ENCODE data around the gene PTGER1. TPM values are rescaled to one million over a fixed set of nuclear protein-coding genes. Genes with fewer than 3 reads are reported as not detected.

The PTGER1 gene
- total and polyA plus RNA-seq, 2 of the 8 experiments (the other 6 are each of a cell fraction or from before 2014, with no cell fraction given): 0.20 to 0.41 TPM

DNA sequence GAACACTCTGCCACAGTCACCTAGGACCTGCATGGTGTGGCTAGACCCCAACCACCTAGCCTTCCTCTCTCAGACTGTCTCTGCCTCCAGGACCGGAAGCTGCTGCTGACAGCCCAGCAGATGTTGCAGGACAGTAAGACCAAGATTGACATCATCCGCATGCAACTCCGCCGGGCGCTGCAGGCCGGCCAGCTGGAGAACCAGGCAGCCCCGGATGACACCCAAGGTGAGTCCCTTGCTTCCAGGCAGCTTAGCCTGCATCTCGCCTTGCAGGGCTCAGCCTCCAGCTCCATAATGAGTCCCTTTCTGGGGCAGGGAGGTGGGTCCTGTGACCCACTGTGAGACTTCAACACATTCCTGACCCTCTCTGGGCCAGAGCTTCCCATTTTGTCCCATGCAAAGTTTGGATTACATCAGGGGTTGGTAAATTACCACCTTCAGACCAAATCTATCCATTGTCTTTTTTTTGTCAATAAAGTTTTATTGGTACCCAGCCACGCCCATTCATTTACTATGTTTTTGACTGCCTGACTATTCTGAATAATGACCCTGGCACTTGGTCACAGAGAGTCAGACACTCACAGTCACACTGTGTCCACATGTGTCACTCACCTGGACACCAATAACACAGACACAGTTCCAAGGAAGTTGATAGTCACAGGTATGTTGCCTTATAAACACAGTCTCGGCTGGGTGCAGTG is 28.7 kb downstream of the PTGER1 start:
- Histone ChIP-seq H2BK20ac (ENCODE audit: low read length) (no peak overlapping the region), H3K36me3 (ENCODE audit: control insufficient read depth in 2 of 4, insufficient read depth in 4 of 4, low read length in 3 of 4) (peaks cover 24 to 56% (median 46%) of the 10 kb centered on the region in 4 experiments), H3K23me2 (ENCODE audit: low read depth, low read length) (no peaks in the 10 kb centered on the region; the same call in 1 of the 2 replicates), H2BK12ac (ENCODE audit: low read depth, low read length) (no peak overlapping the region), H3K14ac (ENCODE audit: insufficient read length) (no peak overlapping the region), H2AK5ac (ENCODE audit: low read depth, low read length) (no peak overlapping the region), H3K27ac (ENCODE audit: low read depth, low read length) (no peak overlapping the region), H3K4ac (replicated peaks; ENCODE audit: insufficient read length, low read depth, low read length) (no peak overlapping the region), H3K4me1 (replicated peaks in 1 of 4; ENCODE audit: control insufficient read depth in 3 of 4, insufficient read depth in 4 of 4, low read length in 3 of 4) (peaks cover 0 to 4% (median 0%) of the 10 kb centered on the region in 4 experiments; a peak in 1 of 7 replicates), H2BK120ac (replicated peaks; ENCODE audit: low read depth, low read length) (no peak overlapping the region), H3K27me3 (replicated peaks in 1 of 4; ENCODE audit: control insufficient read depth in 3 of 4, extremely low read depth in 1 of 4, insufficient read depth in 3 of 4, low read length in 3 of 4) (no peaks in the 10 kb centered on the region), H3K79me2 (ENCODE audit: control insufficient read depth in 1 of 2, insufficient read depth in 2 of 2, low read length in 2 of 2) (no peaks in the 10 kb centered on the region), H3K18ac (ENCODE audit: extremely low read depth, low read length) (no peak overlapping the region), H4K91ac (replicated peaks; ENCODE audit: insufficient read length, low read length) (no peak overlapping the region), H3K9me3 (ENCODE audit: insufficient read depth in 2 of 2, low read depth in 1 of 2, low read length in 1 of 2) (no peaks in the 10 kb centered on the region), H3K56ac (replicated peaks; ENCODE audit: insufficient read length, low read depth, low read length) (no peak overlapping the region), H2BK5ac (ENCODE audit: low read depth, low read length) (no peak overlapping the region), H3K4me2 (ENCODE audit: insufficient read depth in 1 of 2, low read depth in 2 of 2, low read length in 2 of 2) (no peak overlapping the region), H4K20me1 (replicated peaks in 1 of 2; ENCODE audit: control insufficient read depth in 1 of 2, insufficient read depth in 2 of 2, low read length in 2 of 2) (peaks cover 8 to 23% of the 10 kb centered on the region in 2 experiments), H4K5ac (ENCODE audit: insufficient read length, low read depth, low read length) (no peak overlapping the region), H2BK15ac (ENCODE audit: low read length) (no peak overlapping the region), H3K4me3 (ENCODE audit: extremely low read depth in 1 of 4, insufficient read depth in 2 of 4, low read depth in 3 of 4, low read length in 4 of 4) (no peak overlapping the region), H3K23ac (ENCODE audit: insufficient read length) (no peak overlapping the region), H3K79me1 (ENCODE audit: low read depth, low read length) (peaks cover 2% of the 10 kb centered on the region; the same call in 1 of the 2 replicates), H3K9ac (replicated peaks in 1 of 4; ENCODE audit: extremely low read depth in 1 of 4, low read depth in 3 of 4, low read length in 3 of 4) (no peak overlapping the region), H4K8ac (ENCODE audit: extremely low read depth, insufficient read depth, low read length) (no peak overlapping the region), H2AFZ (ENCODE audit: low read length) (no peak overlapping the region)
- POLR2A ChIA-PET (ENCODE audit: partially characterized antibody): interaction anchor here (0.9 to 1.3 kb wide), 2 partner anchors 14 to 21 kb away, joined by 5 read pairs; no protein-coding TSS in a partner anchor
- TF ChIP-seq, protein P1, sequence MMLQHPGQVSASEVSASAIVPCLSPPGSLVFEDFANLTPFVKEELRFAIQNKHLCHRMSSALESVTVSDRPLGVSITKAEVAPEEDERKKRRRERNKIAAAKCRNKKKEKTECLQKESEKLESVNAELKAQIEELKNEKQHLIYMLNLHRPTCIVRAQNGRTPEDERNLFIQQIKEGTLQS (IDR thresholded peaks at IDR 0.05; ENCODE audit: insufficient read depth, low read depth, low read length): no peak
- TF ChIP-seq SP4 (IDR thresholded peaks at IDR 0.05; ENCODE audit: low read length): no peak
- 97% methylated on average over 10 of the region's 10 CpGs; no CpG with 5 or more reads in 1 of the 2 experiments for WGBS, 2 experiments (ENCODE audit: extremely low coverage in 1 of 2, insufficient coverage in 1 of 2, insufficient read length in 1 of 2, insufficient replicate concordance in 2 of 2, low coverage in 1 of 2, low lambda C conversion rate in 2 of 2, missing lambda C conversion rate in 1 of 2)
- CTCF ChIA-PET (ENCODE audit: partially characterized antibody): interaction anchor here (0.7 to 1.3 kb wide), 5 partner anchors 14 to 42 kb away, joined by 3 read pairs; no protein-coding TSS in a partner anchor
- DNase-seq (ENCODE audit: low read depth in 1 of 2, low spot score in 2 of 2) (no peak), FAIRE-seq (no peak)
